Naive B cell (primary cell): ENCODE results near the gene KITLG. TPM values are rescaled to one million over a fixed set of nuclear protein-coding genes. Genes with fewer than 3 reads are reported as not detected.
"Not testable (repeated sequence)": the region's sequence is repeated elsewhere in the genome, so short reads cannot be mapped to it uniquely, and the experiment has no call there.

ENCODE experiments used
- ATAC-seq, 2 donors: fragments of 150-1000 bp; cut with Tn5 transposase; 2 replicates each; pipeline ENCODE4 v1.10.0; 2021; ENCODE audit warnings: low read depth in 2 of 2, mild to moderate bottlenecking in 2 of 2, moderate library complexity in 2 of 2
- DNase-seq: peaks from one replicate; pipeline ENCODE4 v3.0.0; 2022
- H3K27ac Mint-ChIP-seq, 6 donors: one replicate each; pipeline ENCODE4 v1.8.0; 2020 to 2022; ENCODE audit warnings: mild to moderate bottlenecking in 6 of 6, mixed read lengths in 6 of 6, moderate library complexity in 5 of 6, inconsistent platforms in 2 of 6
- H3K27me3 Mint-ChIP-seq, 3 donors: one replicate each; pipeline ENCODE4 v1.8.0; 2021 to 2022; ENCODE audit warnings: mixed read lengths in 3 of 3, mild to moderate bottlenecking in 1 of 3
- H3K36me3 Mint-ChIP-seq, 2 donors: one replicate each; pipeline ENCODE4 v1.8.0; 2020 to 2022; ENCODE audit warnings: mixed read lengths in 2 of 2, inconsistent platforms in 1 of 2, mild to moderate bottlenecking in 1 of 2
- H3K4me1 Mint-ChIP-seq, 3 donors: one replicate each; pipeline ENCODE4 v1.8.0; 2020 to 2022; ENCODE audit warnings: mixed read lengths in 3 of 3, inconsistent platforms in 1 of 3, mild to moderate bottlenecking in 1 of 3, moderate library complexity in 1 of 3
- H3K4me3 Mint-ChIP-seq, 8 donors: one replicate each; pipeline ENCODE4 v1.8.0; 2020 to 2022; ENCODE audit warnings: mild to moderate bottlenecking in 8 of 8, mixed read lengths in 8 of 8, moderate library complexity in 8 of 8, inconsistent platforms in 2 of 8
- H3K9me3 Mint-ChIP-seq, 7 donors: one replicate each; pipeline ENCODE4 v1.8.0; 2020 to 2022; ENCODE audit warnings: mixed read lengths in 7 of 7, mild to moderate bottlenecking in 5 of 7, inconsistent platforms in 2 of 7, moderate library complexity in 1 of 7
- polyA plus RNA-seq, 6 donors: library from polyadenylated mRNA; unstranded; fragments of 300-500 nt; fragmentation: Illumina TruSeq; gene quantifications; one replicate each; pipeline ENCODE4 v1.2.3, GENCODE V29; 2021; ENCODE audit warnings: low read depth in 6 of 6

Gene KITLG
- polyA plus RNA-seq, 6 donors from 2014 or later, result not detected

DNA sequence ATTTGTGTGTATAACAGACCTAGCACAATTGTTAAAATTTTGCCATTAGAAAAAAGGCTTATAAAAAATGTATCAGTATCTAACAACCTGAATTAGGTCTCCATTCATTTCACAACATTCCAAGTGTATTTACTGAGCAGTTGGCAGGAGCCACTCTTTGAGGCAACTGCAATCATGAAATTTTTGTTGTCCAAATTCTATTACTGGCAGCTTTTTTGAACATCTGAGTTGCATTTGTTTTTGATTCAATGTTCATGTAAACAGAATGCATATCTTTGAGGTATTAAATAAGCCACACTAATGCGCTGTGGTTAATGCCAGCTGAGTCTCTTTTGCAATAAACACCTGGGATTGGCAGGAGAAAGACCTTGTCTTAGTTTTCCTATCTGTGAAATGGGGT lies 8.7 kb downstream of the KITLG start:
- Mint-ChIP-seq H3K27me3 (no peaks in the 10 kb centered on the region), H3K4me1 (no peaks in the 10 kb centered on the region), H3K9me3 (no peaks in the 10 kb centered on the region), H3K27ac (no peak overlapping the region), H3K36me3 (no peaks in the 10 kb centered on the region), H3K4me3 (no peak overlapping the region)
- ATAC-seq (no peak), DNase-seq (no peak)

DNA sequence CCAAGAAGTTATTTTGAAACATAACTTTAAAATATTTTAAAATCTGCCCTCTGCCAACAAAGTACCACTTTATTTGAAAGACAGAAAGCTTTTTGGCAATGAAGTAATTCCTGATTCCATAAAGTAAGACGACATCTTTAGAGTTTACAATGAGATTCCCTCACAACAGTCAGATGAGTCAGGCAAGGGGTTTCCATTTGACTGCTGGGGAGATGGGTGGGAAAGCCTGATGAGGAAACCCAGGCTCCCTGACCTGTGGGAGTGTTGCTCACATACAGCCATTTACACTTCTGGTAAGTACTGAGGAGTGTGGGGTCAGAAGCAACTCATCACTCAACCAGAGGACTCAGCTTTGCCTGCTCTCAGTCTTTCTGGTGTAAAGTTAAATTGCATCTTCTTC lies 10.2 kb downstream of the KITLG start:
- no peak for ATAC-seq
- Mint-ChIP-seq H3K4me1 (no peaks in the 10 kb centered on the region), H3K9me3 (no peaks in the 10 kb centered on the region), H3K4me3 (no peak overlapping the region), H3K36me3 (no peaks in the 10 kb centered on the region), H3K27me3 (no peaks in the 10 kb centered on the region), H3K27ac (no peak overlapping the region)
- DNase-seq, result no peak

DNA sequence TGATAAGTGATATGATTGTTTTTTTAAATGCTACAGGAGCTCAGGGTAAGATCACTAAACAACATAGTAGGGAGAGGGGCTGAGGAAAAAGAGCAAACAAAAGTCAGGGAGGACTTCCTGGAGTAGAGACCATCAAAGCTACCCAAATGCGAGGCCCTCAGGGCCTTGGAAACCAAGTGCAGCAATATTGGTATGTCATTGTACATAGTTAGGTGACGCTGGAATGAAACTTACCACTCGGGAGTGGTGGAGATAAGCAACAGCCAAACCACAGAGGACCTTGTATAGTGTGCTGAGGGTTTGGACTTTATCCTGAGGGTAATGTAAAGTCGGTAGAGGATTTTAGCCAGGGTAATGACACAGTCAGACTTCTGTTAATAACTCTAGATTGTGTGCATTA lies 13.8 kb downstream of the KITLG start:
- Mint-ChIP-seq H3K9me3 (no peaks in the 10 kb centered on the region), H3K4me1 (no peaks in the 10 kb centered on the region), H3K4me3 (no peak overlapping the region), H3K36me3 (no peaks in the 10 kb centered on the region), H3K27me3 (no peaks in the 10 kb centered on the region), H3K27ac (no peak overlapping the region)
- ATAC-seq (no peak), DNase-seq (no peak)

DNA sequence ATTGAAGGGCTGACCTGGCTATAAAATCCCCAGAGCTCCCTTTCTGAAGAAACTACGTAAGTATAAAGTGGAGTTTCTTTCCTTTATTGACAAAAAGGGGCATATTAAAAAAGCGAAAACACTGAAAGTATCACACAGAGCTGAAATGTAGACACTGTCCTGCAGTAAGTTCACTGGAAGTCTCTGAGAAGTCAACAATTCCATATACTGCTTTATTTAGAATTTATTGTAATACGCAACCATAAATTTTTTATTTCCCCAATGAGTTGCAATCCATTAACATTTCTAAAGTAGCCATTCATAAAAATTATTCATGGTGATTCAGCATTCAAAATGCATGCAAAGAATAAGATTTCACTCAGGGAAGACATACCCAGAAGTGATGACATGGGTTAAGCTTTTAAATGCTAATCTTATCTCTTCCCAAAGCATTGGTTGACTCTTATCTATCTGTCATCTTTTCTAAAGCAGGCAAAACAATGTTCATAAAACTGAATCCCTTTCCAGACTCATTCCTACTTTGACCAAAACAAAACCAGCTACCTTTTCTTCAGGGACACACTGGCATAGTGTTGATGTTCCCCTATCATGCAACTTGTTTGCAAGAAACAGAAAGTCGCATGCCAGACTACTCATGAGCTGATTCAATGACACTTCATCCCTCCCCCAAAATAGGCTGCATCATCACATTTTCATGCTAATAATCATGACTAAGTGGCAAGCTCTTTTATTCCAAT lies 17.3 kb downstream of the KITLG start:
- Mint-ChIP-seq H3K36me3 (no peaks in the 10 kb centered on the region), H3K27ac (no peak overlapping the region), H3K9me3 (no peaks in the 10 kb centered on the region), H3K4me1 (no peaks in the 10 kb centered on the region), H3K27me3 (no peaks in the 10 kb centered on the region), H3K4me3 (no peak overlapping the region)
- ATAC-seq (no peak), DNase-seq (no peak)

DNA sequence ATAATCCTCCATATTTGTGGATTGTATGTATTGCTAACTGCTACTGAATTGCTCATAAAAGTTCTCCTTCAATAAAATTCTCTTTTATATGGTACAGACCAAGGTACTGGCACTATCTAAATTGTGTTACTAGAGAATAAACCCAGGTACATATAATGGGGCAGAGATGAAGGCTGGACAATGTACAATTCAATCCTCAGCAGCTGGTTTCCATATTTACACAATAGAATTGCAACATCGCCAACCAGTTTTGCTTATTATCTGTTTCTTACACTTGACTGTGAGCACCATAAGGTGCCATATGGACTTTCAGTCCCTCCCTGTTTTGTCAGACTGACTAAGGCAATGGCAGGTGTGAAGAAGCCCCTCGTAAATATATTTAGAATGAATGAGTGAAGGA lies 18.1 kb downstream of the KITLG start:
- Mint-ChIP-seq H3K27me3 (no peaks in the 10 kb centered on the region), H3K36me3 (no peaks in the 10 kb centered on the region), H3K4me3 (no peak overlapping the region), H3K9me3 (no peaks in the 10 kb centered on the region), H3K27ac (no peak overlapping the region), H3K4me1 (no peaks in the 10 kb centered on the region)
- DNase-seq, result no peak
- no peak for ATAC-seq

DNA sequence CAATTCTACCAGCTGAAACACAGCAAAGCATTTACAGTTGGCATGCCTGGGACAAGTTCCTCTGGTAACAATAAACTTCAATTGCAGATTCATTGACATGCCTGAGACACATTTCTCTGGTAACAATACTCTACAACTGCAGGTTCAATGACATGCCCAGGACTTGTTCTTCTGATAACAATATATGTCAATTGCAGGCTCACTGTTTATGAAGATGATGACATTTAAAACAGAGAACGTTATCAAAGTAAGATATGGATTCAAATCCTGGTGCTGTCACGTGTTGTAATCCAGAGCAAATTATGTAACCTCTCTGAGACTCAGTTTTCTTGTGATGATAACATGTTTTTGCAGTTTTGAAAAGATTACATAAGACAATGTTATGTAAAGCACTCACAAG lies 20.5 kb downstream of the KITLG start:
- DNase-seq (no peak), ATAC-seq (no peak)
- no peak overlapping the region for H3K4me3 Mint-ChIP-seq
- H3K27me3 Mint-ChIP-seq, result no peaks in the 10 kb centered on the region
- no peaks in the 10 kb centered on the region for H3K4me1 Mint-ChIP-seq
- peaks cover 0 to 4% (median 0%) of the 10 kb centered on the region in 7 donors for H3K9me3 Mint-ChIP-seq
- H3K27ac Mint-ChIP-seq, result no peak overlapping the region
- no peaks in the 10 kb centered on the region for H3K36me3 Mint-ChIP-seq

DNA sequence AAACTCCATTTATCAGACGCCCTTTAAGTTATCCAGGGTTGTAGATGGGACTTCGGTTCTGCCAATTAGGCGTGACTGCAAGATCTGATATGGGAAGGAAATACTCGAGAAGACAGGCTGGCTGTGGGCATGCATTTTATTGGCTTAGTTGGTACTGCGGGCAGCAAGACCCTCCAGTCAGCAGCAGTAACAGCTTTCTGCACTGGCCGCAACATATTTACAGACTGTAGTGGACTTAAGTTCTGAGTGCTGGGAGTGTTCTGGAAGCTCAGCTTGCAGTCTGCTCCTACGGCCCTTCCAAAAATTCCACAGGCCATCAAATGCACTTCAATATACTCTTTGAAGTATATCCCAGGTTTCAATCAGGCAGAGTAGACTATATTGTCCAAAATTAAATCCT lies 21.1 kb downstream of the KITLG start:
- no peak for DNase-seq
- H3K36me3 Mint-ChIP-seq, result no peaks in the 10 kb centered on the region
- H3K4me1 Mint-ChIP-seq, result no peaks in the 10 kb centered on the region
- ATAC-seq, result no peak
- H3K27me3 Mint-ChIP-seq, result no peaks in the 10 kb centered on the region
- no peak overlapping the region for H3K27ac Mint-ChIP-seq
- H3K9me3 Mint-ChIP-seq, result peaks cover 0 to 4% (median 0%) of the 10 kb centered on the region in 7 donors
- no peak overlapping the region for H3K4me3 Mint-ChIP-seq

DNA sequence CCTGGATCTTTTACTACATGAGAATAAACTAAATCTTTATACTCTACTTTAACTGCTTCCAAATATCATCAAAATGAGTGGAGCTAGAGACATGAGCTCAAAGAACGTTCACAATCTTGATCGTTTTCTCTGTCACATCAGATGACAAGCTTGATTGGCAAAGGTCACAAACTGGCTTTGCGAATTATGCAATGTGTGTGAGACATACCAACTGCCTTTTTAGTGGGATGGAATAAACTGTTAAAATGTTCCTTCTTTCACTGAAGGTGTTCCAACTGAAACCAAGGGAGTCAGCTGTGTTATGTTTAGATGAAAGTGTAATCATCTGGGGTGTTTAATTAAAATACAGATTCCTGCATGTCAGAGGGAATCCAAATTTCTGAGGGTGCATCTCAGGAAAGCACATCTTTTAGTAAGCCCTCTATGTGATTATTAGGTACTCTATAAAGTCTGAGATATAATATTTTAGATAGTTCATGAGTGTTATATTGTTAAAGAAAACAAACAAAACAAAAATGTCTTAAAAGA lies 21.9 kb downstream of the KITLG start:
- H3K27ac Mint-ChIP-seq, result no peak overlapping the region
- no peak for DNase-seq
- H3K4me3 Mint-ChIP-seq, result no peak overlapping the region
- H3K36me3 Mint-ChIP-seq, result no peaks in the 10 kb centered on the region
- H3K4me1 Mint-ChIP-seq, result no peaks in the 10 kb centered on the region
- H3K27me3 Mint-ChIP-seq, result no peaks in the 10 kb centered on the region
- no peak for ATAC-seq
- H3K9me3 Mint-ChIP-seq, result peaks cover 0 to 4% (median 0%) of the 10 kb centered on the region in 7 donors

DNA sequence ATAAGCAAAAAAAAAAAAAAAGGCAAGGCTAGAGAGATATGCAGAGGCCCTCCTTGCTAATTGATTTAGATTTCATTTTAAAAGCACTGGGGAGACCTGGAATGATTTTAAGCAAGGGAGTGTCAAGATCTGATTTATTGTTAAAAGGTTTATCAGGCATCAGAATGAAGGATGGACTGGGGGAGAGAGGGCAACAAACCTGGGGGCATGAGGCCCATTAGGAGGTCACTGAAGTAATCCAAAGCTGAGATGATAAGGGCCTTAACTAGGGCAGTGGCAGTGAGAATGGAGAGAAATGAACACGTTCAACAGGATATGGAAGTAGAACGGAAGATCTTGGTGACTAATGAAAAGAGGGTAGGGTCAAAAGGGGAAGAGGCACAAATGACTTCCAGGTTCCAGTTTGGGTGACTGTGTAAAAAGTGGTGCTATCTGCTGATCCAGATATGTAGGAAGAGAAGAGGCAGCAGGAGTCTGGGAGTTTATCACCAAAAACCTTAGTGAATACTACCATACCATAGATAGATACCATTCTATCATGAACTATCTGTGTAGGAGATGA lies 24.0 kb downstream of the KITLG start:
- Mint-ChIP-seq H3K4me1 (no peaks in the 10 kb centered on the region), H3K27ac (no peak overlapping the region), H3K27me3 (no peaks in the 10 kb centered on the region), H3K4me3 (no peak overlapping the region), H3K9me3 (peaks cover 0 to 4% (median 0%) of the 10 kb centered on the region in 7 donors), H3K36me3 (no peaks in the 10 kb centered on the region)
- DNase-seq (no peak), ATAC-seq (no peak)

DNA sequence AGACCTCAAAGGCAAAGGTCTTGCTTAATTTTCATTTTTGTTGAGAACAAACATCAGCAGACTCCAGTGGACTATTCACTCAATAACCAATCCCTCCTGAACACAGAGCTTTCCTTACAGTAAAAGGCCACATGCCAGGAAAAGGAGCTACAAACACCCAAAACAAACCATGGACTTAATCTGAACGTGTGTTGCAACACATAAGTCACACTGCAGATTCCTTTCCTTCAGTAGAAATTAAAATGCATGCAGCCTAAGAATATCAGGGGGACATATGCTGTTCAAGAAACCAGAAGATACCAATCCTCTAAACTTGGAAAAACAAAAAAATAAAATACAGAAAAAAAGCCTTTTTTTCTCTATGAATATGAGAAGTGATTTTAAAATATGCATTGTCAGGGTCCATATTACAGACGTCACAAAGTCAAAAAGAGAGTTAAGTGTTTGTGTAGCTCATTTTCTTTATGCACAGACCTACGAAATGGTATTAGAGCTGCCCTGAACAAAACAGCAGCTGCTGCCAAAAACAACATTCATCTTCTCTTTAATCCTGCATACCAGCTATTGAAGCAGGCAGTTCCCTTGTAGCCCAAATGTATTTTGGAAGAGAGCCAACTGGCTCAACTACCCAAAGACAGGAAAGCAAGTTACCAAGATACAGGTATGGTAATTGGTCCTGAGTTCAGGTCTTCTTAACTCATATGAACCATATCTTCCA lies 26.2 kb downstream of the KITLG start:
- Mint-ChIP-seq H3K27me3 (no peaks in the 10 kb centered on the region), H3K36me3 (no peaks in the 10 kb centered on the region), H3K4me3 (no peak overlapping the region), H3K9me3 (peaks cover 0 to 8% (median 0%) of the 10 kb centered on the region in 7 donors), H3K27ac (no peak overlapping the region), H3K4me1 (no peaks in the 10 kb centered on the region)
- no peak for ATAC-seq
- DNase-seq, result no peak

DNA sequence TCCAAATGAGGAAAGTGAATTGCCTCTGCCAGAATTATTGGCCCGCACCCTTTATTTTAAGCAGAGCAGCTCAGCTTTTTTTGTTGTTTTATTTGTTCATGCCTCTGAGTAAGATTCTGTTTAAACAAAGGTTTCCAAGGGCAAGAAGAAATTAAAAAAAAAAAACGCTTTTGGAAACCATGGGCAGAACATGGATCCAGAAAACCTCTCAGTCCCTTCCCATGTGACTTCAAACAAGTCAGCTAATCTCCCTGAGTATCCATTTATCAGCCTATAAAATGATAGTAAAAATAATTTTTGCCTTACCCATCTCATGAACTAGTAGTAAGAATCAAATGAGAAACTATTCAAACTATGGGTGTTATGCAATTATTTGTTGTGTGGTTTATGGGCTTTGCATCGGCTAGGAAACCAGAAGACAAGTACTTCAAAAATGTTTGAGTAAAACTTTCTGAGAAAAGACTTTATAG lies 27.6 kb downstream of the KITLG start:
- Mint-ChIP-seq H3K27me3 (no peaks in the 10 kb centered on the region), H3K4me1 (no peaks in the 10 kb centered on the region), H3K36me3 (no peaks in the 10 kb centered on the region), H3K27ac (no peak overlapping the region), H3K9me3 (peaks cover 0 to 8% (median 0%) of the 10 kb centered on the region in 7 donors), H3K4me3 (no peak overlapping the region)
- no peak for DNase-seq
- no peak for ATAC-seq

DNA sequence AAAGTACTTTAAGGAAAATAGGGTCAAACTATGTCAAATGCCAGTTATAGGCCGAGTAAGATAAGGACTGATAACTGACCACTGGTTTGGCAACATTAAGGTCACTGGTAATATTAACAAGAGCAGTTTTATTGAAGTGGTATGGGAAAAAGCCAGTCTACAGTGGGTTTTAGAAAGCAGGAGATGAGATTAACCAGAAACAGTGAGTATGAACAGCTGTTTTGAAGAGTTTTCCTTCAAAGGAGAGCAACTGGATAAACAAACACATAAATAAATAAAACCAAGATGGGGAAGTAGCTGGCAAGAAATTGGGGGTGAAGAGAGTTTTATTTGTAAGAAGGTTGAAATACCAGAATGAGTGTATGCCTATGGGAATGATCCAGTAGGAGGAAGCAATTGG lies 30.3 kb downstream of the KITLG start:
- H3K4me1 Mint-ChIP-seq, result no peaks in the 10 kb centered on the region
- H3K36me3 Mint-ChIP-seq, result no peaks in the 10 kb centered on the region
- H3K27me3 Mint-ChIP-seq, result no peaks in the 10 kb centered on the region
- H3K9me3 Mint-ChIP-seq, result peaks cover 0 to 4% (median 0%) of the 10 kb centered on the region in 7 donors
- H3K27ac Mint-ChIP-seq, result peak overlapping the region in 1 of 6 donors; percentile 54
- H3K4me3 Mint-ChIP-seq, result no peak overlapping the region
- no peak for ATAC-seq
- no peak for DNase-seq

DNA sequence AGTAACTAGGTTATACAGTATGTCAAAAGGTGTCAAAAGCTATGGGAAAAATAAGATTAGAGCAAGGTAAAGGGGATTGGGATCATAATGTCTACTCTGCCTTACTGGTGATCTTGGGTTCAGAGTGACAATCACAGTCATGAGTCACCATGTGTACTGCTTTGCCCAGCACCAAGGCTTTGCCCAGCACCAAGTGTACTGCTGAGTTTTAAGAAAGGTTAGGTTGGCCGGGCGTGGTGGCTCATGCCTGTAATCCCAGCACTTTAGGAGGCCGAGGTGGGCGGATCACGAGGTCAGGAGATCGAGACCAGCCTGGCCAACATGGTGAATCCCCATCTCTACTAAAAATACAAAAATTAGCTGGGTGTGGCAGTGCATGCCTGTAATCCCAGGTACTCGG lies 32.3 kb downstream of the KITLG start:
- ATAC-seq, H3K4me3 Mint-ChIP-seq, H3K36me3 Mint-ChIP-seq, DNase-seq, H3K4me1 Mint-ChIP-seq, H3K27me3 Mint-ChIP-seq, H3K9me3 Mint-ChIP-seq: not testable (repeated sequence)
- peak overlapping the region in 1 of 6 donors; percentile 60 for H3K27ac Mint-ChIP-seq

DNA sequence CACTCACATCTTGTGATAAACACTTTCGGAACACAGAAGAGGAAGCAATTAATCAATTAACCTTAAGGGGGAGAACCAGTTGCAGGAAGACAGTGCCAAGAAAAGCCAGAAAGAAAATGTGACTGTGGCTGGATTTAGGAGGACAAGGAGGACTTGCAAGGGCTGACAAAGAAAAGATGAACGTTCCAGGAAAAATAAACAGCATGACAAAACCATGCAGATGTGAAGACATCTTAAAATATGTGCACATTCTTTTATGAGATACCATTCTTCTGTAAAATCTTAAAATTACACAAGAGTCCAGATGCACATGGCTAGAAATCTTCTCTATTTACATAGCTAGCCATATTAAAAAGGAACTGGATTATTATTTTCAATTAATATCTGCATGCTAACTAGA lies 33.4 kb downstream of the KITLG start:
- Mint-ChIP-seq H3K4me1 (no peaks in the 10 kb centered on the region), H3K36me3 (no peaks in the 10 kb centered on the region), H3K4me3 (no peak overlapping the region), H3K9me3 (peaks cover 0 to 5% (median 2%) of the 10 kb centered on the region in 7 donors), H3K27me3 (no peaks in the 10 kb centered on the region), H3K27ac (no peak overlapping the region)
- DNase-seq (no peak), ATAC-seq (no peak)
